Gastroesophageal sphincter (tissue), 4 donors: ENCODE results near the gene EFCAB5. TPM values are rescaled to one million over a fixed set of nuclear protein-coding genes. Genes with fewer than 3 reads are reported as not detected.
A peak's percentile ranks its signal among the peaks of the same experiment; 100 is the strongest.

Experiments used
- ATAC-seq: fragments of 150-250 bp; one replicate; pipeline ENCODE4 v1.9.1; 2016; ENCODE audit warnings: mild to moderate bottlenecking, moderate library complexity
- H3K27ac ChIP-seq, 4 donors: fragments of 200-600 bp; sonication (generic) in 3 of 4; 1 replicate in 3 of 4; 2 replicates in 1 of 4; pipeline ENCODE4 v1.5.1; 2016 to 2019
- H3K27me3 ChIP-seq: fragments of 200-600 bp; sonication (generic); one replicate; pipeline ENCODE4 v1.5.1; 2019
- H3K36me3 ChIP-seq, 2 donors: fragments of 200-600 bp; sonication (generic); one replicate each; pipeline ENCODE4 v1.5.1; 2019; ENCODE audit warnings: control low read depth in 1 of 2
- H3K4me1 ChIP-seq, 3 donors: fragments of 200-600 bp; sonication (generic); 1 replicate in 2 of 3; 2 replicates in 1 of 3; pipeline ENCODE4 v1.5.1; 2016 to 2019; ENCODE audit warnings: control low read depth in 2 of 3
- H3K4me3 ChIP-seq, 2 donors: fragments of 200-600 bp; sonication (generic); one replicate each; pipeline ENCODE4 v1.5.1; 2019; ENCODE audit warnings: mild to moderate bottlenecking in 1 of 2, moderate library complexity in 1 of 2
- H3K9me3 ChIP-seq, 3 donors: fragments of 200-600 bp; sonication (generic); one replicate each; pipeline ENCODE4 v1.5.1; 2017 to 2019; ENCODE audit warnings: control low read depth in 2 of 3
- CTCF ChIP-seq, 4 experiments: fragments of 200-600 bp in 2 of 4; fragments of 450-650 bp in 2 of 4; sonication (generic) in 1 of 4; IDR thresholded peaks; one replicate each; pipeline ENCODE4 v1.5.1; 2017 to 2019; ENCODE audit warnings: antibody characterized with exemption in 4 of 4, mild to moderate bottlenecking in 2 of 4, moderate library complexity in 2 of 4
- EP300 ChIP-seq: sonication (generic); formaldehyde crosslinking; IDR thresholded peaks from one replicate; pipeline ENCODE4 v1.6.1; 2017; ENCODE audit warnings: antibody characterized with exemption, mild to moderate bottlenecking
- POLR2A ChIP-seq, 2 donors: fragments of 450-650 bp; IDR thresholded peaks; one replicate each; pipeline ENCODE4 v1.6.1; 2017; ENCODE audit warnings: antibody characterized with exemption in 2 of 2, mild to moderate bottlenecking in 2 of 2, moderate library complexity in 1 of 2
- POLR2AphosphoS5 ChIP-seq: sonication (generic); formaldehyde crosslinking; IDR thresholded peaks from one replicate; pipeline ENCODE4 v1.6.1; 2017; ENCODE audit warnings: antibody characterized with exemption
- WGBS, 2 donors: methylation state at CpG; one replicate each; pipeline ENCODE4 v1.1.5; 2018; ENCODE audit warnings: low coverage in 1 of 2; 5-methylcytosine and 5-hydroxymethylcytosine counted together
- total RNA-seq, 4 donors: library from RNA; depleted of rRNA; stranded (reverse); fragments of >200 nt; gene quantifications; one replicate each; pipeline ENCODE4 v1.1.0, GENCODE V29; 2016

EFCAB5 gene
- total RNA-seq, 4 donors from 2014 or later: 0.27 to 2.8 TPM; not detected in 2

DNA sequence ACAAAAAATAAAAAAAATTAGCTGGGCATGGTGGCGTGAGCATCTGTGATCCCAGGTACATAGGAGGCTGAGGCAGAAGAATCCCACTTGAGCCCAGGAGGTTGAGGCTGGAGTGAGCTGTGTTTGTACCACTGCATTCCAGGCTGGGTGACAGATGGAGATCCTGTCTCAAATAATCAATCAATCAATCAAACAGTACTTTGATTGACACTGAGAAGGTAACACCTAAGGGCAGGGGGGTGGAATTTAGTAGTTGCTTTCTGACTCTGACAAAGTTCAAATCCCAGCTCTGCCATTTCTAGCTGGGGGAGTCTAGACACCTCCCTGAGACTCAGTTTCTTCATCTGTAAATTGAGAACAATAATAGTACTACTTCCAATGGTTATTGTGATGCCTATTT, 23.4 kb upstream of the EFCAB5 start:
- no peak for ATAC-seq
- H3K27me3 ChIP-seq: no peaks in the 10 kb centered on the region
- no peak overlapping the region for H3K27ac ChIP-seq
- H3K4me1 ChIP-seq: peaks cover 0 to 14% (median 0%) of the 10 kb centered on the region in 3 donors
- TF ChIP-seq EP300 (no peak), CTCF (IDR thresholded peaks at IDR 0.05) (no peak), POLR2A (IDR thresholded peaks at IDR 0.05) (no peak), POLR2AphosphoS5 (no peak)
- H3K36me3 ChIP-seq: peaks cover 0 to 7% of the 10 kb centered on the region in 2 donors
- H3K9me3 ChIP-seq: no peaks in the 10 kb centered on the region
- WGBS, 2 donors: 92% methylated on average over 1 of the region's 1 CpG; no CpG with 5 or more reads in 1 of the 2 donors
- H3K4me3 ChIP-seq: no peak overlapping the region

DNA sequence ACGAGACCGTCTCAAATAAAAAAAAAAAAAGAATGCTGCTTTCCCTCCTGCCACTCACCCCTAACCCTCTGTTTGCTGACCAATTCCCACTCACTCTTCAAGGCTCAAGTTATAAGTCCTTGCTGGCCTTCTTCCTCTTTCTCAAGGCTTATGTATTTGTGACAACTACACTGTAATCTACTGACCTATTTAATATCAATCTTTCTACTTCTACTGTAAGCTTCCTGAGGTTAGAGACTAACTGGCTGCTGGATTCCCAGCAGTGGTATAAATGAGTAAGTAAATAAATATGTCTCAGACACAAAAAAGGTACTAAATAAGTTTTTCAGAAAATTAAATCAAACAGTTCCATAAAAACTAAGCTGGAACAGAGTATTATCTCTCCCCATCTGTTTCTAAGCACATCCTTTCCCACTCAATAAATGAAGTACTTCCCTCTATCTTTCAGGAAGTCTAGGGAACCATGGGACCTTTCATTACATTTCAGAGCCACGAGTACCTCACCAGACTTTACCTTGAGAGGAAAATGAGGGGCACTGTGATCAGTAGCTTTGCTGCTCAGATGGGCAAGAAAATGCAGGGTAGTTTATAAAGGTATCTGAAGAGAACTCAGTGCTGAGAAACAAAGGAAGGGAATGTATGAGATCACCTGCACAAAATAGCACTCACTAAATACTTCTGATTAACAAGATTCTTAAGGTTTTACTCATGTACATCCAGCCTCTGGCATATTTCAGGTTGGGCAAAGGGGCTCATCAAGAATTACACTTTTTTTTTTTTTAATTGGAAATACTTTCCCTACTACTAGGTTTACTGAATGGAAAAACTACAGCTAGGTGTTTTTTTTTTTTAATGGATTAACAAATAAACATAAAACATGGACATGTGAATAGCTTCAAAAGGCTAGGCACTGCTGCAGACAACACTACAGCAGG, 22.2 kb upstream of the EFCAB5 start:
- no peaks in the 10 kb centered on the region for H3K27me3 ChIP-seq
- peaks cover 0 to 1% of the 10 kb centered on the region in 2 donors for H3K36me3 ChIP-seq
- WGBS, 2 donors: 74 to 80% methylated on average over 2 to 3 of the region's 3 CpGs
- no peak for TF ChIP-seq CTCF (IDR thresholded peaks at IDR 0.05)
- TF ChIP-seq EP300: no peak
- no peak for TF ChIP-seq POLR2AphosphoS5
- TF ChIP-seq POLR2A (IDR thresholded peaks at IDR 0.05): no peak
- no peak for ATAC-seq
- H3K27ac ChIP-seq: peak overlapping the region in 2 of 4 donors; percentile 21 to 42
- no peak overlapping the region for H3K4me3 ChIP-seq
- peaks cover 0 to 14% (median 0%) of the 10 kb centered on the region in 3 donors for H3K4me1 ChIP-seq
- H3K9me3 ChIP-seq: no peaks in the 10 kb centered on the region

GRCh38 chr17:29924786-29925185, 16.6 kb upstream of the EFCAB5 start:
- Histone ChIP-seq H3K27me3 (no peaks in the 10 kb centered on the region), H3K27ac (no peak overlapping the region), H3K4me1 (peaks cover 0 to 21% (median 13%) of the 10 kb centered on the region in 3 donors), H3K36me3 (no peaks in the 10 kb centered on the region), H3K4me3 (no peak overlapping the region), H3K9me3 (no peaks in the 10 kb centered on the region)
- WGBS, 2 donors: 86 to 100% methylated on average over 1 of the region's 1 CpG
- ATAC-seq: no peak
- TF ChIP-seq POLR2A (IDR thresholded peaks at IDR 0.05) (no peak), EP300 (no peak), CTCF (IDR thresholded peaks at IDR 0.05) (no peak), POLR2AphosphoS5 (no peak)

DNA sequence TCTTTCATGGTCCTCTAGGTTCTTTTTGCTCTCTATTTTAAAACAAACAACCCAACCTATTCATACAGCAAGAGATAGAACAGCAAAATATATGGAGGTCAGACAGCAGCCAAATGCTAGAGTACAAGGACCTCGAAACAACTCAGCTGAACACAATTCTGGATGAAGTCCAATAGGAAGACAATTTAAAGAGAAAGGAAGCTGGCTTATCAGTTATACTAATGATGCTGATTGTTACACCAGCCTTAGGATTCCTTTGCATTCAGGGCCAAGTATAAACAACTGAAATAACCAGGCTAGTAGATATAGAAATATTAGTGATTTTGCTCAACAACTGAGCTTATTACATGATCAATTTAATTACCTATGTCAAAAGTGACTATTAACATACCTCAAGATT, 13.9 kb upstream of the EFCAB5 start:
- no peak for ATAC-seq
- Histone ChIP-seq H3K36me3 (no peaks in the 10 kb centered on the region), H3K4me1 (peaks cover 2 to 35% (median 21%) of the 10 kb centered on the region in 3 donors), H3K9me3 (no peaks in the 10 kb centered on the region), H3K27ac (no peak overlapping the region), H3K4me3 (no peak overlapping the region), H3K27me3 (no peaks in the 10 kb centered on the region)
- no peak for TF ChIP-seq CTCF (IDR thresholded peaks at IDR 0.05)
- TF ChIP-seq POLR2AphosphoS5: no peak
- TF ChIP-seq POLR2A (IDR thresholded peaks at IDR 0.05): no peak
- TF ChIP-seq EP300: no peak
- WGBS, 2 donors: 0% methylated on average over 1 of the region's 1 CpG
